K562 (cell line): ENCODE results near the gene HOXC11.

Source experiments
- CHD4 ChIP-seq: fragments of 200-600 bp; sonication (generic); IDR thresholded peaks from 3 replicates; pipeline ENCODE4 v1.6.1; 2012; ENCODE audit warnings: low read depth, mild to moderate bottlenecking, mixed read lengths, low read length, inconsistent platforms; ENCODE audit not compliant: insufficient read depth, insufficient replicate concordance, poor library complexity, severe bottlenecking
- FOSL1 ChIP-seq: fragments of 200-800 bp; sonication (Bioruptor generic); conservative IDR thresholded peaks from 2 replicates; pipeline ENCODE4 v1.6.1; 2016; ENCODE audit warnings: missing genetic modification characterization, missing compliant biosample characterization
- POLR2A ChIP-seq: fragments of 450-650 bp; conservative IDR thresholded peaks from 2 replicates; pipeline ENCODE4 v1.6.1; 2016
- POLR2AphosphoS5 ChIP-seq: IDR thresholded peaks from 2 replicates; pipeline ENCODE4 v1.6.1; 2011; ENCODE audit warnings: mild to moderate bottlenecking, low read depth, low read length, moderate library complexity; ENCODE audit not compliant: control insufficient read depth, insufficient read depth
- RFX7 ChIP-seq: fragments of 250-450 bp; sonication (Bioruptor Pico); IDR thresholded peaks from 2 replicates; pipeline ENCODE4 v1.5.1; 2021; ENCODE audit warnings: mild to moderate bottlenecking
- SRF ChIP-seq, 2 experiments: fragments of 250-450, 450-650 bp in 1 of 2; sonication (Bioruptor Pico) in 1 of 2; sonication (generic) in 1 of 2; formaldehyde crosslinking; IDR thresholded peaks; 2 replicates each; pipeline versions ENCODE4 v1.5.0 to v1.5.1; 2020 to 2022; ENCODE audit warnings: mild to moderate bottlenecking in 1 of 2, missing genetic modification reagents in 1 of 2
- TAF1 ChIP-seq: IDR thresholded peaks from 2 replicates; pipeline ENCODE4 v1.6.1; 2011; ENCODE audit warnings: mild to moderate bottlenecking, low read length, moderate library complexity; ENCODE audit not compliant: insufficient read depth, control insufficient read depth, severe bottlenecking; ENCODE audit errors: extremely low read depth
- TEAD2 ChIP-seq: fragments of 450-650 bp; IDR thresholded peaks from 2 replicates; pipeline ENCODE4 v1.6.1; 2016; ENCODE audit warnings: missing genetic modification characterization, control low read depth, missing compliant biosample characterization
- ZFX ChIP-seq: sonication (generic); formaldehyde crosslinking; IDR thresholded peaks from 2 replicates; pipeline ENCODE4 v1.8.0; 2022; ENCODE audit warnings: mild to moderate bottlenecking, missing genetic modification reagents, moderate library complexity
- ZNF143 ChIP-seq: sonication (generic); formaldehyde crosslinking; IDR thresholded peaks from 2 replicates; pipeline ENCODE4 v1.9.0; 2022; ENCODE audit warnings: mild to moderate bottlenecking, missing genetic modification reagents
- ZNF23 ChIP-seq: fragments of 250-450 bp; sonication (Bioruptor Pico); IDR thresholded peaks from 2 replicates; pipeline ENCODE4 v1.4.0; 2020; ENCODE audit warnings: mild to moderate bottlenecking
- TF ChIP-seq, protein P1 (sequence below), 2 experiments: fragments of 450-650 bp in 1 of 2; sonication (generic) in 1 of 2; formaldehyde crosslinking in 1 of 2; IDR thresholded peaks in 1 of 2; conservative IDR thresholded peaks in 1 of 2; 2 replicates each; pipeline versions ENCODE4 v1.6.1 to v1.8.1; 2016 to 2023; ENCODE audit warnings: mild to moderate bottlenecking in 2 of 2, moderate library complexity in 2 of 2, inconsistent platforms in 1 of 2, missing genetic modification reagents in 1 of 2
- TF ChIP-seq, protein P2 (sequence below), 2 experiments: fragments of 450-650 bp; formaldehyde crosslinking in 1 of 2; IDR thresholded peaks; 2 replicates each; pipeline versions ENCODE4 v1.4.0 to v1.6.1; 2014 to 2020; ENCODE audit warnings: mild to moderate bottlenecking in 2 of 2, borderline replicate concordance in 1 of 2, low read depth in 1 of 2
- TF ChIP-seq, protein P3 (sequence below): sonication (generic); formaldehyde crosslinking; IDR thresholded peaks from 2 replicates; pipeline ENCODE4 v1.8.0; 2022; ENCODE audit warnings: missing genetic modification reagents, mild to moderate bottlenecking, borderline replicate concordance

DNA sequence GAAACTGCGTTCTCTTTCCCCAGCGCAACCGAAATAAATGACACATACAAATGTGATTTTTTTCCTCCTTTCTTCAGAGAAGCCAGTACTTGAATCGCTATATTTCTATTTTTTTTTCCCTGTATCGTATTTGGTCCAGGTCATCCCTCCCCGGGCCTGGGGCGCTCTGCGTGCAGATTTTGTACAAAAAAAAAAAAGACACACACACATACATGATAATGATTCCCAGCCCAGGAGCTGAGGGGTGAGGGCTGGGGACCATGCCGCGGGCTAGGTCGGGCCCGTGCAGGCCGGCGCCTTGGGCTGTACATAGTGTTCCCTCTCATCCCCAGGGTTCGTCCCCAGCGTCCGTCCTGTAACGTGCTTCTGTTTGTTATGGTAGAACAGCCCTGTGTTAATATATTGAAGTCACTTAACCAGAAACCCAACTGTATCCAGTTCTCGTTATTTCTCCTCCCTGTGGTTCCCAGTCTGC lies 30.0 kb downstream of the HOXC11 start:
- TF ChIP-seq SRF (CRISPR knock-in tag; IDR thresholded peaks at IDR 0.05) (no peak), ZNF143 (CRISPR knock-in tag) (no peak), TAF1 (no peak), POLR2AphosphoS5 (no peak), ZFX (no peak), RFX7 (CRISPR knock-in tag) (no peak), POLR2A (no peak), CHD4 (no peak), FOSL1 (tag) (no peak), TEAD2 (tag) (no peak), ZNF23 (no peak)
- TF ChIP-seq, protein P1, sequence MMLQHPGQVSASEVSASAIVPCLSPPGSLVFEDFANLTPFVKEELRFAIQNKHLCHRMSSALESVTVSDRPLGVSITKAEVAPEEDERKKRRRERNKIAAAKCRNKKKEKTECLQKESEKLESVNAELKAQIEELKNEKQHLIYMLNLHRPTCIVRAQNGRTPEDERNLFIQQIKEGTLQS (IDR thresholded peaks at IDR 0.05): no peak
- TF ChIP-seq, protein P1 (CRISPR knock-in tag; conservative IDR thresholded peaks at IDR 0.05): no peak
- TF ChIP-seq, protein P2, sequence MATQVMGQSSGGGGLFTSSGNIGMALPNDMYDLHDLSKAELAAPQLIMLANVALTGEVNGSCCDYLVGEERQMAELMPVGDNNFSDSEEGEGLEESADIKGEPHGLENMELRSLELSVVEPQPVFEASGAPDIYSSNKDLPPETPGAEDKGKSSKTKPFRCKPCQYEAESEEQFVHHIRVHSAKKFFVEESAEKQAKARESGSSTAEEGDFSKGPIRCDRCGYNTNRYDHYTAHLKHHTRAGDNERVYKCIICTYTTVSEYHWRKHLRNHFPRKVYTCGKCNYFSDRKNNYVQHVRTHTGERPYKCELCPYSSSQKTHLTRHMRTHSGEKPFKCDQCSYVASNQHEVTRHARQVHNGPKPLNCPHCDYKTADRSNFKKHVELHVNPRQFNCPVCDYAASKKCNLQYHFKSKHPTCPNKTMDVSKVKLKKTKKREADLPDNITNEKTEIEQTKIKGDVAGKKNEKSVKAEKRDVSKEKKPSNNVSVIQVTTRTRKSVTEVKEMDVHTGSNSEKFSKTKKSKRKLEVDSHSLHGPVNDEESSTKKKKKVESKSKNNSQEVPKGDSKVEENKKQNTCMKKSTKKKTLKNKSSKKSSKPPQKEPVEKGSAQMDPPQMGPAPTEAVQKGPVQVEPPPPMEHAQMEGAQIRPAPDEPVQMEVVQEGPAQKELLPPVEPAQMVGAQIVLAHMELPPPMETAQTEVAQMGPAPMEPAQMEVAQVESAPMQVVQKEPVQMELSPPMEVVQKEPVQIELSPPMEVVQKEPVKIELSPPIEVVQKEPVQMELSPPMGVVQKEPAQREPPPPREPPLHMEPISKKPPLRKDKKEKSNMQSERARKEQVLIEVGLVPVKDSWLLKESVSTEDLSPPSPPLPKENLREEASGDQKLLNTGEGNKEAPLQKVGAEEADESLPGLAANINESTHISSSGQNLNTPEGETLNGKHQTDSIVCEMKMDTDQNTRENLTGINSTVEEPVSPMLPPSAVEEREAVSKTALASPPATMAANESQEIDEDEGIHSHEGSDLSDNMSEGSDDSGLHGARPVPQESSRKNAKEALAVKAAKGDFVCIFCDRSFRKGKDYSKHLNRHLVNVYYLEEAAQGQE (IDR thresholded peaks at IDR 0.05; ENCODE audit: borderline replicate concordance): no peak
- TF ChIP-seq, protein P2 (CRISPR knock-in tag; IDR thresholded peaks at IDR 0.05; ENCODE audit: low read depth): no peak
- TF ChIP-seq, protein P3, sequence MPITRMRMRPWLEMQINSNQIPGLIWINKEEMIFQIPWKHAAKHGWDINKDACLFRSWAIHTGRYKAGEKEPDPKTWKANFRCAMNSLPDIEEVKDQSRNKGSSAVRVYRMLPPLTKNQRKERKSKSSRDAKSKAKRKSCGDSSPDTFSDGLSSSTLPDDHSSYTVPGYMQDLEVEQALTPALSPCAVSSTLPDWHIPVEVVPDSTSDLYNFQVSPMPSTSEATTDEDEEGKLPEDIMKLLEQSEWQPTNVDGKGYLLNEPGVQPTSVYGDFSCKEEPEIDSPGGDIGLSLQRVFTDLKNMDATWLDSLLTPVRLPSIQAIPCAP (CRISPR knock-in tag): no peak
